ENCODE data around the gene RFT1.

The RFT1 gene

DNA sequence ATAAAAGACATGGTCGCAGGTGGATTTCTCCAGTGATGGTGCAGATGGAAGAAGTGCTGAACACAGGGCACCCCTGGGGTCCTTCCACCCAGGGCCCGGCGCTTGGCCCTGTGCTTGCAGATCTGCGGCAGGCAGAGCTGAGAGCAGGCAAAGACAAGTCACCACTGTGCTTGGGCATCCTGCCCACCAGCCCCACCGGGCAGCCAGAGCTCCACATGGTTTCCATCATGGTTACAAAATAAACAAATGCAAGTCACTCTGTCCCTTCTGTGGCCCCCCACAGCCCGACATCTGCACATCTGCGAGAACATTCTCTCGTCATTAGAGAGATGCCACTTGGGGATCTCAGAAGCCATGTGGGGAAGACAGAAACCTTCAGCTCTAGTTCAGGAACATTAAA lies 46.7 kb downstream of the RFT1 start:
- H3K79me2 ChIP-seq (ENCODE audit: control insufficient read depth, insufficient read depth, low read length, unreplicated experiment): no peaks in the 10 kb centered on the region
- no peak overlapping the region for H3K27ac ChIP-seq (ENCODE audit: low read depth, low read length)

DNA sequence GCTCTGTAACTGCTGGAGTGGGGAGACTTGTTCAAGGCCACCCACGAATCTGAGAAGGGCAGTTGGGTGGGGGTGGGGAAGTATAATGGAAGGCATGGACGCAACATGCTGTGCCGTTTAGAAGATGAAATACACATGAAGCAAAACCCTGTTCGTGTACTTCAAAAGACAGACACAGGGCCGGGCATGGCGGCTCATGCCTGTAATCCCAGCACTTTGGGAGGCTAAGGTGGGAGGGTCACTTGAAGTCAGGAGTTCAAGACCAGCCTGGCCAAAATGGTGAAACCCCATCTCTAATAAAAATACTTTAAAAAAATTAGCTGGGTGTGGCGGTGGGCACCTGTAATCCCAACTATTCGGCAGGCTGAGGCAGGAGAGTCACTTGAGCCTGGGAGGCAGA lies 47.5 kb downstream of the RFT1 start:
- Histone ChIP-seq H3K27me3 (ENCODE audit: insufficient read depth, low read length) (no peaks in the 10 kb centered on the region), H3K4me1 (ENCODE audit: control insufficient read depth, insufficient read depth, low read length, unreplicated experiment) (no peaks in the 10 kb centered on the region), H3K79me2 (ENCODE audit: control insufficient read depth, insufficient read depth, low read length, unreplicated experiment) (no peaks in the 10 kb centered on the region), H3K27ac (ENCODE audit: low read depth, low read length) (no peak overlapping the region), H2AFZ (ENCODE audit: low read length, unreplicated experiment) (no peak overlapping the region), H3K36me3 (ENCODE audit: insufficient read depth, low read length) (no peaks in the 10 kb centered on the region), H3K4me3 (ENCODE audit: low read depth, low read length) (no peak overlapping the region)

More for the DNA sequence above, 46.7 kb downstream of the RFT1 start:
- Histone ChIP-seq H3K4me1 (ENCODE audit: control insufficient read depth, insufficient read depth, low read length, unreplicated experiment) (no peaks in the 10 kb centered on the region), H3K27me3 (ENCODE audit: insufficient read depth, low read length) (no peaks in the 10 kb centered on the region), H2AFZ (ENCODE audit: low read length, unreplicated experiment) (no peak overlapping the region), H3K36me3 (ENCODE audit: insufficient read depth, low read length) (no peaks in the 10 kb centered on the region), H3K4me3 (ENCODE audit: low read depth, low read length) (no peak overlapping the region)

GRCh38 chr3:53081318-53081717 lies 48.9 kb downstream of the RFT1 start:
- no peaks in the 10 kb centered on the region for H3K79me2 ChIP-seq (ENCODE audit: control insufficient read depth, insufficient read depth, low read length, unreplicated experiment)
- no peaks in the 10 kb centered on the region for H3K4me1 ChIP-seq (ENCODE audit: control insufficient read depth, insufficient read depth, low read length, unreplicated experiment)
- H3K4me3 ChIP-seq (ENCODE audit: low read depth, low read length): no peak overlapping the region
- no peaks in the 10 kb centered on the region for H3K27me3 ChIP-seq (ENCODE audit: insufficient read depth, low read length)
- H3K27ac ChIP-seq (ENCODE audit: low read depth, low read length): no peak overlapping the region
- H2AFZ ChIP-seq (ENCODE audit: low read length, unreplicated experiment): no peak overlapping the region
- no peaks in the 10 kb centered on the region for H3K36me3 ChIP-seq (ENCODE audit: insufficient read depth, low read length)

- Histone ChIP-seq H3K4me1 (ENCODE audit: control insufficient read depth, insufficient read depth, low read length, unreplicated experiment) (no peaks in the 10 kb centered on the region), H3K79me2 (ENCODE audit: control insufficient read depth, insufficient read depth, low read length, unreplicated experiment) (no peaks in the 10 kb centered on the region), H3K27me3 (ENCODE audit: insufficient read depth, low read length) (no peaks in the 10 kb centered on the region)
Measured at GRCh38 chr3:53080612-53081205, 49.5 kb downstream of the RFT1 start.

DNA sequence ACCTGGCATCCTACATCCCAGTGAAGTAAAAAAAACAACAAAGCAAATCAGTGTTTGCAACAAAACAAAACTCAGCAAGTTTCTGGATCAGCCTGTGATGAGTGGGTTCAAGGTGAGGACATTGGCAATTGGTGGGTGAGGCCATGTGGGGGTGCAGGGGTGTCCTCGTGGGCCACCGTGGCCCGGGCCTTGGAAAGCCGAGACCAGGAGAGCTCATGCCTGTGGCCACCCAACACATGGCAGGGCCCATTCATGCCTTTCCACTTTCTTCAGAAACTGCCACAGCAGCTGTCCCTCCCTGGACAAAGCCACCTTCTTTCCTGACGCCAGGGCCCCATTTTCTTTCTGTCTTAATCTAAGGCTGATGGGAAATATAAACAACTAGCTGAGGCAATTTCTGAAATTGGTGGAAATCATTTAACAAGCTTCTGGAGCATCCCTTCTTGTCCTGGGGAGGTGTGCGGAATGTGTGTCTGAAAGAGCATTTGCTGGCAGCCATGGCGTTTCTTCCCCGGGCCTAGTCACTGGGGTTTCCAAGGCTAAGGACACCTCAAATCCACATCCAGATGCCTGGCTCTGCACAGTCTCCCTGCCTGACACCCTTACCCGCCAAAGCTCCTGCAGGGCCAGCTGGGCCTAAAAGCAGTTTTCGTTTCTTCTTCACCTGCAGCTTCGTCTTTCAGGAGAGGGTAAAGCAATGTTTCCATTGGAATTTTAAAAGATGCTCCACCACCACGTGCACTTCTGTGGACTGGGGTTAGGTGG lies 50.3 kb downstream of the RFT1 start:
- no peaks in the 10 kb centered on the region for H3K27me3 ChIP-seq (ENCODE audit: insufficient read depth, low read length)
- H2AFZ ChIP-seq (ENCODE audit: low read length, unreplicated experiment): no peak overlapping the region
- H3K4me1 ChIP-seq (ENCODE audit: control insufficient read depth, insufficient read depth, low read length, unreplicated experiment): no peaks in the 10 kb centered on the region
- no peak overlapping the region for H3K27ac ChIP-seq (ENCODE audit: low read depth, low read length)
- no peaks in the 10 kb centered on the region for H3K36me3 ChIP-seq (ENCODE audit: insufficient read depth, low read length)
- H3K4me3 ChIP-seq (ENCODE audit: low read depth, low read length): no peak overlapping the region
- H3K79me2 ChIP-seq (ENCODE audit: control insufficient read depth, insufficient read depth, low read length, unreplicated experiment): no peaks in the 10 kb centered on the region

More at GRCh38 chr3:53080612-53081205, 49.5 kb downstream of the RFT1 start:
- Histone ChIP-seq H3K36me3 (ENCODE audit: insufficient read depth, low read length) (no peaks in the 10 kb centered on the region), H3K27ac (ENCODE audit: low read depth, low read length) (no peak overlapping the region), H3K4me3 (ENCODE audit: low read depth, low read length) (no peak overlapping the region), H2AFZ (ENCODE audit: low read length, unreplicated experiment) (no peak overlapping the region)

DNA sequence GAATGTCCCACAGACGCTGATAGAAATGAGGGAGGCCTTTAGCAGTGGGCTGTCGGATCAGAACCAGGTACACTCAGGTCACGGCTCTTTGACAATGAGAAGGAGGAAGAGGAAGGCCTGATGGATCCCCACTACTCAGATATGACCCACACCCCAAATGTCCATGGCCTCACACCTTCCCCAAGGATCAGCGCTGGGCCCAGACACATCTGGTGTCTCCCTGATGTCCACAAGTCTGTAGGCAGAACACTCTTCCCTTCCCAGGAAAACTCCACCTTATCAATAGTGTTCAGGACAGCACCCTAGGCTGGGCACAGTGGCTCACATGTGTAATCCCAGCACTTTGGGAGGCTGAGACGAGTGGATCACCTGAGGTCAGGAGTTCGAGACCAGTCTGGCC lies 51.1 kb downstream of the RFT1 start:
- H3K27ac ChIP-seq (ENCODE audit: low read depth, low read length): no peak overlapping the region
- no peaks in the 10 kb centered on the region for H3K4me1 ChIP-seq (ENCODE audit: control insufficient read depth, insufficient read depth, low read length, unreplicated experiment)
- H3K36me3 ChIP-seq (ENCODE audit: insufficient read depth, low read length): no peaks in the 10 kb centered on the region
- no peak overlapping the region for H2AFZ ChIP-seq (ENCODE audit: low read length, unreplicated experiment)
- no peaks in the 10 kb centered on the region for H3K27me3 ChIP-seq (ENCODE audit: insufficient read depth, low read length)
- no peak overlapping the region for H3K4me3 ChIP-seq (ENCODE audit: low read depth, low read length)
- no peaks in the 10 kb centered on the region for H3K79me2 ChIP-seq (ENCODE audit: control insufficient read depth, insufficient read depth, low read length, unreplicated experiment)

GRCh38 chr3:53078656-53079055 lies 51.6 kb downstream of the RFT1 start:
- no peak overlapping the region for H3K4me3 ChIP-seq (ENCODE audit: low read depth, low read length)
- no peaks in the 10 kb centered on the region for H3K4me1 ChIP-seq (ENCODE audit: control insufficient read depth, insufficient read depth, low read length, unreplicated experiment)
- no peaks in the 10 kb centered on the region for H3K27me3 ChIP-seq (ENCODE audit: insufficient read depth, low read length)
- H2AFZ ChIP-seq (ENCODE audit: low read length, unreplicated experiment): no peak overlapping the region
- no peaks in the 10 kb centered on the region for H3K79me2 ChIP-seq (ENCODE audit: control insufficient read depth, insufficient read depth, low read length, unreplicated experiment)
- H3K27ac ChIP-seq (ENCODE audit: low read depth, low read length): no peak overlapping the region
- no peaks in the 10 kb centered on the region for H3K36me3 ChIP-seq (ENCODE audit: insufficient read depth, low read length)

- Histone ChIP-seq H3K4me3 (ENCODE audit: low read depth, low read length) (no peak overlapping the region), H3K27ac (ENCODE audit: low read depth, low read length) (no peak overlapping the region), H3K27me3 (ENCODE audit: insufficient read depth, low read length) (no peaks in the 10 kb centered on the region), H3K36me3 (ENCODE audit: insufficient read depth, low read length) (no peaks in the 10 kb centered on the region), H3K79me2 (ENCODE audit: control insufficient read depth, insufficient read depth, low read length, unreplicated experiment) (no peaks in the 10 kb centered on the region), H3K4me1 (ENCODE audit: control insufficient read depth, insufficient read depth, low read length, unreplicated experiment) (no peaks in the 10 kb centered on the region), H2AFZ (ENCODE audit: low read length, unreplicated experiment) (no peak overlapping the region)
Measured at GRCh38 chr3:53077476-53078220, 52.6 kb downstream of the RFT1 start.

DNA sequence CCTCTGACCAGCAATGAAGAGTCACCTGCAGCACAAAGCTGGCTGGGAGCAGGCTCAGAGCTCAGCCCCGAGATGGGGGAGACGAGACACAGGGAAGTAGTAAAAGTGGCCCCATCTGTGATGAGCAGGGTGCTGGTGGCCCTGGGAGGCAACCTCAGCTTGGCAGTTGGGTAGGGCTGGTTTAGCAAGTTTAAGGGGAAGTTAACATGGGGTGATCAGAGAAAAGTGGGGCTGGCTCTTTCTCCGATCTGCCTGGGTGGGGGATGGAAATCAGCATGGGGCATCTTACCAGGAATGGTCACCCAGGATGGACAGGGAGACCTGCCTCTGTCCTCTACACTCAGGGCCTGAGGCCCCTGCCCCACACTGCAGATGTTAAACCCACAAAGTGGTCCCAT lies 54.5 kb downstream of the RFT1 start:
- H3K27me3 ChIP-seq (ENCODE audit: insufficient read depth, low read length): no peaks in the 10 kb centered on the region
- H2AFZ ChIP-seq (ENCODE audit: low read length, unreplicated experiment): no peak overlapping the region
- H3K4me3 ChIP-seq (ENCODE audit: low read depth, low read length): no peak overlapping the region
- no peaks in the 10 kb centered on the region for H3K36me3 ChIP-seq (ENCODE audit: insufficient read depth, low read length)
- no peaks in the 10 kb centered on the region for H3K79me2 ChIP-seq (ENCODE audit: control insufficient read depth, insufficient read depth, low read length, unreplicated experiment)
- H3K4me1 ChIP-seq (ENCODE audit: control insufficient read depth, insufficient read depth, low read length, unreplicated experiment): no peaks in the 10 kb centered on the region
- H3K27ac ChIP-seq (ENCODE audit: low read depth, low read length): no peak overlapping the region

DNA sequence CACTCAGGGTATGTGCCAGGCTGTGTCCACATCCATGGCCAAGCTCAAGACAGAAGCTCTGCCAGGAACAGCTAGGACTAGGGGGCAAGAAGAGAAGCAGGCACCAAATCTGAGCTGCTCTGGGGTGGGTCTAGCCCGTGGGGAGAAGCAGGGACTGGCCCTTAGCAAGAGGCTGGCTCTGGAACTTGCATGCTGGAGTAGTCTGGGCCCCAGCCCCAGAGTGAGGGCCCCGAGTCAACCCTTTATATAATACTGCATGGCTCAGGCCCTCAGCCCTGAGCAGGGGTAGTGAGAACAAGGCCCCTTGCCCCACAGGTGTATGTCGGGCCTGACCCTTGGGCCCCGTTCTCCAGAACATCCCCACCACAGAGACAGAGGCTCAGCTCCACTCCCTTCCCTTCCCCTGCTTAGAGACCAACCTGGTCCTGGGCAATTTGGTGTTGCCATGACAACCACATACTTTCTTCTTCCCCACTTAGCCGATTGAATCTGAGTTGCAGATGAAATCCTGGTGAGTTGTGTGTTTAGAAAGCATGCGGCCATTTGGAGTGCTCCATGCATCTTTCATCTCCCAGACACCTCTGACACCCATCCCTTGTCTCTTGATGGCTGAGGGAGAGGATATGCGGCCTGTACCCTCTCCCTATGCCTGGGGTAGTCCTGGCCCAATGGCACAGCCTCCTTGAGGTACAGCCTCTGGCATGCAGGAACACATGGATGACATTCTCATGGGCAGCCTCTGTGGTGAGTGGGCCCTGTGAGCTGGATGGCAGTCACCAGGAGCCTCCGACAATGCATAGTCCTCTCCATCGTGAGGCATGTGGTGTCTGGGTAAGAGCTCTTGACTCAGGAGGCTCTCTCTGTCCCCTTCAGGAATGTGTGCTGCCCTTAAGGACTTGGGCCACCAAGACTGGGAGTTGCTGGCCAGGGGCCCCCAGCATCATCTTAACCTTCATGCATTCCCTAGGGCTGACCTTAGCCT lies 55.2 kb downstream of the RFT1 start:
- Histone ChIP-seq H3K79me2 (ENCODE audit: control insufficient read depth, insufficient read depth, low read length, unreplicated experiment) (no peaks in the 10 kb centered on the region), H3K27me3 (ENCODE audit: insufficient read depth, low read length) (no peaks in the 10 kb centered on the region), H3K36me3 (ENCODE audit: insufficient read depth, low read length) (no peaks in the 10 kb centered on the region), H3K4me1 (ENCODE audit: control insufficient read depth, insufficient read depth, low read length, unreplicated experiment) (no peaks in the 10 kb centered on the region), H3K27ac (ENCODE audit: low read depth, low read length) (no peak overlapping the region), H2AFZ (ENCODE audit: low read length, unreplicated experiment) (no peak overlapping the region), H3K4me3 (ENCODE audit: low read depth, low read length) (no peak overlapping the region)
